Fibroblast of skin of abdomen (primary cell): ENCODE data around the gene GSTT2. TPM values are rescaled to one million over a fixed set of nuclear protein-coding genes. Genes with fewer than 3 reads are reported as not detected.
A peak's percentile ranks its signal among the peaks of the same experiment; 100 is the strongest.
"Not testable (repeated sequence)": the region's sequence is repeated elsewhere in the genome, so short reads cannot be mapped to it uniquely, and the experiment has no call there.

Experiments used
- DNase-seq: peaks from one replicate; pipeline ENCODE4 v3.0.0-alpha.2; 2013
- polyA plus RNA-seq, 2 experiments: library from polyadenylated mRNA; unstranded; fragments of 120-200 nt; gene quantifications; one replicate each; pipeline ENCODE4 v1.2.1, GENCODE V29; 2013; ENCODE audit not compliant: insufficient read length in 2 of 2

The GSTT2 gene
- polyA plus RNA-seq (2013, experiment 1 of 2; ENCODE audit: insufficient read length): 0.27 TPM
- 1.3 TPM for polyA plus RNA-seq (2013, experiment 2 of 2; ENCODE audit: insufficient read length)

DNA sequence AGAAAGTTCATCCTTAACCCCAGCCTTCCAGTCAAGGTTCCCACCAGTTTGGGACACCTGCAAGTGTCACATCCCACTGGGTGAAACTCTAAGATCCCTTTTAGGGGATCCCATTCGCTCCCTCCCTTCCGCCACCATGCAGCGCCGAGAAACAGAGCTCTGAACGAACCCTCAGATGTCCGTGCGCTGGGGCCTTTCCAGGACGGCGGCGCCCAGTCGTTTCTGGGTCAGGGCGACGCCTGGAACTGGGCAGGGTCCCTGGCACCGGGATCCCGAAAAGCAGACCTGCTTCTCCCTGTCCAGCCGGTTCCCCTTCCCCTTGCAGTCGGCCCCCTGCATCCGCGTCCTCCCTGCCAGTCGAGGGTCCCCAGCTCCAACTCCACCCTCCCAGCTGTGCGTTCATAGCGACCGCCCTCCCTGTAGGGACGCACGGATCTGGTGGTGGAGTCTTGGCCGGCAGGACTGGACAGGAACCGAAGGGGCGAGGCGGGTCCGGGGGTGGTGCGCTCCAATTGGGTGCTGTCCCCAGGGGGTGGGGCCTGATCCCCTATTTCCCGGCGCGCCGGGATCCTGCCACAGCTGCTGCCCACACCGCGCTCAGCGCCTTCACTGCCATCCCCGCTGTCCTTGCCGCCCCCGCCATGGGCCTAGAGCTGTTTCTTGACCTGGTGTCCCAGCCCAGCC, at the start of gene GSTT2:
TSS of gene GSTT2 (plus strand) at position 578 of the 684 bp plus-strand sequence.
- not testable (repeated sequence) for DNase-seq

DNA sequence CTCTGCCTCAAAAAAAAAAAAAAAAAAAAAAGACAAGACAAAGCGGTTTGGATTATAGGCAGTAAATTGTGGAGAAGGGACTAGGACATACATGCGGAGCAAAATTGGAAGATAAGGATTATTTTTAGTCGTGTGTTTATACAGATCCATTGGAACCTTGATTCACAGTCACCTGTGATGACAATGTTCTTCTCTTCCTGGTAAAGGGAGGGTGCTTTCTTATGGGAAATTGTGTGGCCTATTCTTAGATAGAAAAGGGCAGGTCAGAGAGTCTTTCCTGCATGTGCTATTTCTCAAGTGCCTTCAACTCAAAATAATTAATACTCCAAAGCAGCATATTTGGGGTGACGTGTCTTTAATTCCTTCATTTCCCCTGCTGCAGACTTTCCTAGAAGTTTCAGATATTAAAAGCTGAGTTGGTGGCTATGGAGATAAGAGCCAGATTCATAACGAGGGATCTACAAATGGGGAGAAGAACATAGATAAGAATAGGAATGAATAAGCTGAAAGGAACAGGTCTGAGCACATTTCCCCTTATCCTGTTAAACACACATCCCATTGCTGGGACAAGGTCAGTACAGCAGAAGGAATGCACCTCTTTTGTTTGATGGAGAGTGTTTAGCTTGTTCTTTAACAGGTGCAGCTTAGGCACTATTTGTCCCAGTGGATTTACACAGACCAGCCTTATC, 41.5 kb upstream of the GSTT2 start:
- no peak for DNase-seq

DNA sequence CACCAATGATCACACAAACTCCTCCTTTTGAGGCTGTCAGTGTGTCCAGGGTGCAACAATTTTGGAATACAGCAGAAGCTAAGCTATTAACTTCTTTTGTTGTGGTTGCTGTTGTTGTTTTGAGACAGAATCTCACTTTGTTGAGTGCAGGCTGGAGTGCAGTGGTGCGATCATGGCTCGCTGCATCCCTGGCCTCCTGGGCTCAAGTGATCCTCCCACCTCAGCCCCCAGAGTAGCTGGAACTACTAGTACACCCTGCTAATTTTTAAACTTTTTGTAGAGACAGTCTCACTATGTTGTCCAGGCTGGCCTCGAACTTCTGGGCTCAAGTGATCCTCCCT, 40.9 kb upstream of the GSTT2 start:
- DNase-seq: no peak

DNA sequence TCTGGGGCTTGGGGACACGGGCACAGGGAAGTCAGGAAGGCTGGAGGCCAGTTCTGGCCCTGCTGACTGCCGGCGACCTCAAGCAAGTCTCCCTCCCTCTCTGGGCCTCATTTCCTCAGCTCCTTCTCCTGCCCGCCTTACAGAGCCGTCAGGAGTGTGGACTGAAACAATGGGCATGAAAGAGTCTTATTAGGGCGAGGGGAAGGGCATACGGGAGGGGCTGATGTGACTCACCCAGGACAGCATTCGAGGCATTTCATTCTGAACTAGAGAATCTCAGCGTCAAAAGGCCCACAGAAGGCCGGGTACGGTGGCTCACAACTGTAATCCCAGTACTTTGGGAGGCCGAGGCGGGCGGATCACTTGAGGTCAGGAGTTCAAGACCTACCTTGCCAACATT, 39.8 kb upstream of the GSTT2 start:
- DNase-seq: not testable (repeated sequence)

DNA sequence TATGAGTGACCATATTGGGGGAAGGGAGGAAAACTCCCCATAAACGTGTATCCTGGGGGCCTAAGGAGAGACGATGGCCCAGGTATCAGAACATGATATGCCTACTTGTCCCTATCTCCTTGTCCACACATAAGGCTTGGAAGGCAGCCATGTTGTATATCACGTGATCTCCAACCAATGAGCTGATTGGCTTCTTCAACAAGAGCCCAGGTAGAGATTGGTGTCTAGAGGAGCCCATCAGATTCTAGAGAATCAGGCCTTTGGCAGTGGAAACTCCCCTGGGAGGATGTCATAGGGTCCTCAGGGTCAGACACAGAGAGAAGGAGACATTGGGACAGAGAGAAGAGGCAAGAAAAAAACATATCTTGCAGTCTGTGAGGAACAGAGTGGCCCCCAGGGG, 32.5 kb upstream of the GSTT2 start:
- DNase-seq: not testable (repeated sequence)

DNA sequence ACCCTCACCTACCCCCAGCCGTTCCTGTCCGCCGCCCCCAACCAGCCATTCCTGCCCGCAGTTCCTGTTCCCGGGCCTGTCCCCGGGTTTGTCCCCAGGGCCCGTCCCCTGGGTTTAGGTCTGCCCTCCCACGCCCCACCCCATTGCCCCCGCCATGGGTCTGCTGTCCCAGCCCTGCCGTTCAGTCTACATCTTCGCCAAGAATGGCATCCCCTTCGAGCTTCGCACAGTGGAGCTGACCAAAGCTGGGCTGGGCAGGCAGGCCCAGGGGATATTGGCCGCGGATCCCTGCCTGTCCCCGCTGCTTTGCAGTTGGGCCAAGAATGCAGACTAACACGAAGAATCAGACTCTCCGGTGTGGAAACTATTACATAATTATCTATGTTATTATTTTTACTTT, 30.2 kb upstream of the GSTT2 start:
- DNase-seq: not testable (repeated sequence)

DNA sequence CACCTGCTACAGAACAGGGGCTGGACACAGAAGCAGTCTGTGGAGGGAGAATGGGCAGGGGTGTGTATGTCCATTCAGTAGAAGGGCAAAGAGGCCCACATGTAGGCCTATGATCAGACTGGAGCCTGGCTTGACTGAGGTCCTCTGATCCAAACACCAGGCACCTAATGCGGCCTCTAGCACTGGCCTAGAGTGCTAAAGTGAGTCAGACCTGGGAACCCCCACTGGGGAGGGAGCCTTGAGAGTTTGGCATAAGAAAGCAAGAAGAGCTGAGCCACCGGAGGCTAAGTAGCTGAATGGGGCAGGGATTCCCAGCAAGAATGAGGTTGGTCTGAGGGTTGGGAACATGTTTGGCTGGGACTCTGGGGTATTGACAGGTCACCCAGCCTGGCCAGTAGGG, 28.6 kb upstream of the GSTT2 start:
- not testable (repeated sequence) for DNase-seq

DNA sequence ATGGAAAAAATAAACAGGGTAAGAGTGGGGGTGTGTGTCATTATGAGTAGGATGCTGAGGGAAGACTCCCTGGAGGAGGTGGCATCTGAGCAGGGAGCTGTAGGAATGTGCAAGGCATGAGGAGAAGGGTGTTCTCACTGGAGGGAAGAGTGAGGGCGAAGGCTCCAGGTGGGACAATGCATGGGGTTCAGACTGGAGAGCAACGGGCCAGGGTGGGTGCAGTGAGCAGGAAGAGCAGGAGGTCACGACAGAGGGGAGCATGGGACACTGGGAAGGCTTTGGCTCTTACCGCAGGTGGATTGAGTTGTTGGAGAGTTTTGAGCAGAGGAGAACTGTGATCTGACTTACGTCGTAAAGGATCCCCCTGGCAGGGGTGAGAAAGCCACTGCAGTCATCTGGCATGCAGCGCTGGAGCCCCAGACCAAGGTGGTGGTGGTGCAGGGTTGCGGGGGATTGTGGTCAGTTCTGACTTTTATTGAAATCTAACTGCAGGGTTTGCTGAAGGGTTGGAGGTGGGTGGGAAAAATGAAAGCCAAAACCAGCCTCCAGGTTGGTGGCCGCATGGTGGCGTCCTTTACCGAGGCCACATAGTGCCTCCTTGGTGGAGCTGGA, 27.0 kb upstream of the GSTT2 start:
- not testable (repeated sequence) for DNase-seq

DNA sequence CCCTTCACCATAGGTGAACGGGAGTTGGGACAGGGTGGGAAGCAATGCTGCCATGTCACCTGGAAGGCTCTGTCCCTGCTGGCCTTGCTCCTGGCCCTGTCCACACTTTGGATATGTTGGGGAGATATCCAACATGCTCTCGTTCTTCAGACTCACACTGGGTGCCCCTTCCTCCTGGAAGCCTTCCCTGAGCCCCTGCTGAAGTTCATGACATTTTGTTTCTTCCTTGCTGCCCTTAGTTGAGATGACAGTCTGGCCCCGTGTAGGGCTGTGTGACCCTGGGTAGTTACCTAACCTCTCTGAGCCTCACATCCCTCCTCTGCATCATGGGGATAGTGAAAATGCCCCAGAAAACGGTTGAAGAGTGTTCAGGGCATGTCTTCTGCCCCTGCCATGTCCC, 26.4 kb upstream of the GSTT2 start:
- not testable (repeated sequence) for DNase-seq

DNA sequence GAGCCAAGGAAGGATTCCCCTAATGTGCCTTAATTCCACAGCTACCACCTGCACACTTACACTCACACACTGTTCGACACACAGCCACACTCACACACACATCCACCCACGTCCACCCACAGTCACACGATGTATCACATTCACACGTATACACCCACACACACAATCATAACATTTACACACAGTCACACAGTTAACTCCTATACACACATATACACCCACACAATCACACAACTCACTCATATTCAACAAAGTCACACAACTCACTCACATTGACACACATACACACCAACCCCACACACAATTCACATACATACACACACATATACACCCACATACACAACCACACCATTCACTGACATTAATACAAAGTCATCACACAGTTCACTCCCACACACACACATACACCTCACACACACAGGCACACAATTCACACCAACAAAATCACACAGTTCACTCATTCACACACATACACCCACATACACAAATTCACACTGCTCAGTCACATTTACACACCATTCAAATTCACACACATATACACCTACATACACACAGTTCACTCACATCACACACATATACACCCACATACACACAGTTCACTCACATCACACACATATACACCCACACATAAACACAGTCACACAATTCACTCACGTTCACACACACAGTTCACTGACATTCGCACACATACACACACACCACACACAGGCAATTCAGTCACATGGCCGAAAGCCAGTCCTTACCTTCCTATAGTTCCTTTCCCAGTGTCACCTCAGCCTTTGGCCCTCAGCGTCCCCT, 25.5 kb upstream of the GSTT2 start:
- DNase-seq: not testable (repeated sequence)

DNA sequence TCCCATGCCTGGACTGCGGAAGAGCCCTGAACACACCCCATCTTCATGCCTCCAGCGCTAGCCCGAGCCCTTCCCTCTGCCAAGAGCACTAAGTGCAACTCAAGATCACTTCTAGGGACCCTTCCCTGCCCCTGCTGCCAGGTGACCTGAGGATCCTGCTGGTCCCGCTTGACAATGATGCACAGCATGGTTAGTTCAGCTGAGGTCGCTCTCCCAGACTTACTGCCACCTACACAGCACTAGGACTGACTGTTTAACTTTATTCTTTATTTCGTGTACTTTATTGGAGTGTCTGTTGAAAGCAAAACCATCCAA, 25.0 kb upstream of the GSTT2 start:
- not testable (repeated sequence) for DNase-seq

DNA sequence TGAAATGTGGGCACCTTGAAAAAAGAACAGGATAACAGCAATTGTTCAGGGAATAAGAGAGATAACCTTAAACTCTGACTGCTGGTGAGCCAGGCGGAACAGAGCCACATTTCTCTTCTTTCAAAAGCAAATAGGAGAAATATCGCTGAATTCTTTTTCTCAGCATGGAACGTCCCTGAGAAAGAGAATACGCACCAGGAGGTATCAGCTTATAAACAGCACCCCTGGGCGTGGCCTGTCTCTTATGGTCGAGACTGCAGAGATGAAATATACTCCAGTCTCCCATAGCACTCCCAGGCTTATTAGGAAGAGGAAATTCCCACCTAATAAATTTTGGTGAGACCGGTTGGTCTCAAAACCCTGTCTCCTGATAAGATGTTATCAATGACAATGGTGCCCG, 24.0 kb upstream of the GSTT2 start:
- DNase-seq: not testable (repeated sequence)

DNA sequence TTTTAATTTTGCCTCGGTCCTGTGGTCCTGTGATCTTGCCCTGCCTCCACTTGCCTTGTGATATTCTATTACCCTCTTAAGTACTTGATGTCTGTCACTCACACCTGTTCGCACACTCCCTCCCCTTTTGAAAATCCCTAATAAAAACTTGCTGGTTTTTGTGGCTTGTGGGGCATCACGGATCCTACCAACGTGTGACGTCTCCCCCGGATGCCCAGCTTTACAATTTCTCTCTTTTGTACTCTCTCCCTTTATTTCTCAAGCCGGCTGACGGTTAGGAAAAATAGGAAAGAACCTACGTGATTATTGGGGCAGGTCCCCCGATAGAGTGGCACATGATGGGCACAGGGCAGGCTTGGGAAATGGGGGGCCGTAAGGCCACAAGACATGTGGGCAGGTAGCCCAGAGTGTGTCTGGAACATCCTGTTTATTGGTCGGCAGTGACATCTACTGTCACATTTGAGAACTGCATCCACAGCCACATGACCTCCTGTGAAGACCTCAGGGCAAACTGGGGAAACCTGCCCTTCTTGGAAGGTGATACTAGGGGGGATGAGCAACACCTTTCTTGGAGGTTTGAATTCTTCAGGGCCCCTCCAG, 23.5 kb upstream of the GSTT2 start:
- peak; percentile 58 for DNase-seq

DNA sequence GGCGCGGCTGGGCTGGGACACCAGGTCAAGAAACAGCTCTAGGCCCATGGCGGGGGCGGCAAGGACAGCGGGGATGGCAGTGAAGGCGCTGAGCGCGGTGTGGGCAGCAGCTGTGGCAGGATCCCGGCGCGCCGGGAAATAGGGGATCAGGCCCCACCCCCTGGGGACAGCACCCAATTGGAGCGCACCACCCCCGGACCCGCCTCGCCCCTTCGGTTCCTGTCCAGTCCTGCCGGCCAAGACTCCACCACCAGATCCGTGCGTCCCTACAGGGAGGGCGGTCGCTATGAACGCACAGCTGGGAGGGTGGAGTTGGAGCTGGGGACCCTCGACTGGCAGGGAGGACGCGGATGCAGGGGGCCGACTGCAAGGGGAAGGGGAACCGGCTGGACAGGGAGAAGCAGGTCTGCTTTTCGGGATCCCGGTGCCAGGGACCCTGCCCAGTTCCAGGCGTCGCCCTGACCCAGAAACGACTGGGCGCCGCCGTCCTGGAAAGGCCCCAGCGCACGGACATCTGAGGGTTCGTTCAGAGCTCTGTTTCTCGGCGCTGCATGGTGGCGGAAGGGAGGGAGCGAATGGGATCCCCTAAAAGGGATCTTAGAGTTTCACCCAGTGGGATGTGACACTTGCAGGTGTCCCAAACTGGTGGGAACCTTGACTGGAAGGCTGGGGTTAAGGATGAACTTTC, 18.7 kb upstream of the GSTT2 start, which contains the start of gene GSTT2B:
TSS of gene GSTT2B (minus strand) at position 112 of the 688 bp plus-strand sequence. CDS start at position 48, 64 bp downstream.
- not testable (repeated sequence) for DNase-seq

DNA sequence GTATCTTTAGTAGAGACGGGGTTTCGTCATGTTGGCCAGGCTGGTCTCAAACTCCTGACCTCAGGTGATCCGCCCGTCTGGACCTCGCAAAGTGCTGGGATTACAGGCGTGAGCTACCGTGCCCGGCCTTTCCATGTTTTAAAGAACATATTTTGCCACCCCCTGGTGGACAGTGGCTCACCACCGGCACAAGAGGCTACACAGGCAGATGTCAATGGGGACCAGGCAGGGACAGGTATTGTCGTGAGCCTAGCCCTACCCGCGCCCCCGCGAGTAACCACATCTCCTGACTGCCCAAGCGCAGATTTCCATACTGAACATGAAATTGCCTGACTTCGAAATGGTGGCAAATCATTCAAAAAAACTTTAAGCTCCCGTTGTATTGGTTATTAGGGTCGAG, 13.8 kb upstream of the GSTT2 start:
- not testable (repeated sequence) for DNase-seq

DNA sequence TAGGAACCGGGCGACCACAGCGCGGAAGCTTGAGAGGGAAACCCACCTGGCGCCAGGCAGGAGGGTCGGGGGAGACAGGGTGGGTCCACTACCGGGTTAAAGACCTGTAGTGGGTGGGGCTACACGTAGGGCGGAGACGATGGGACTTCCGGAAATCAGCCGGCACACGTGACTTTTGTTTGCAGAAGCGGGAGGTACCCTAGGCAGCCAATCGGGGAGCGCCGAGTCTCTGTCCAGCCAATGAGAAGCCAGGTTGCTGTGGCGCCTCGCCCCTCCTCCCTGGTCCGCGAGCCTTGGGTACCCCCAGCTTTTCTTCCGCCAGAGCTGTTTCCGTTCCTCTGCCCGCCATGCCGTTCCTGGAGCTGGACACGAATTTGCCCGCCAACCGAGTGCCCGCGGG, 13.4 kb upstream of the GSTT2 start, which contains the start of gene DDTL:
TSS of gene DDTL (plus strand) at position 321 of the 400 bp plus-strand sequence. CDS start at position 348, 27 bp downstream.
- not testable (repeated sequence) for DNase-seq

DNA sequence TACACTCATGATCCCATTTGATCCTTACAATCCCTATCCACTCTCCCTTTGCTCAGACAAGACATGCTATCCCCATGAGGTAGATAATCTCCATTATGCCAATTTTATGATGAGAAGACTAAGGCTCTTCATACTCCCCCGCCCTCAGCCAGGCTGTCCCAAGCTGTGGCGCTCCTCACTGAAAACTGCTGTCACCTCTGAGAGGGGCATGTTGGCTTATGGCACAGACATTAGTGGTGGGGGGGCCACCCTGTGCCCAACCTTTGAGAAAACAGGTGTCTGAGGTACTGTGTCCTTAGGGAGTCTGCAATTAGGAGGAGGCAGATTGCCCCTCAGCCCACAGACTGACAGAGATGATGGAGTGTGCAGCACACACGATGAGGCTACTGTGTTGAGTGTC, 10.9 kb upstream of the GSTT2 start:
- DNase-seq: no peak

DNA sequence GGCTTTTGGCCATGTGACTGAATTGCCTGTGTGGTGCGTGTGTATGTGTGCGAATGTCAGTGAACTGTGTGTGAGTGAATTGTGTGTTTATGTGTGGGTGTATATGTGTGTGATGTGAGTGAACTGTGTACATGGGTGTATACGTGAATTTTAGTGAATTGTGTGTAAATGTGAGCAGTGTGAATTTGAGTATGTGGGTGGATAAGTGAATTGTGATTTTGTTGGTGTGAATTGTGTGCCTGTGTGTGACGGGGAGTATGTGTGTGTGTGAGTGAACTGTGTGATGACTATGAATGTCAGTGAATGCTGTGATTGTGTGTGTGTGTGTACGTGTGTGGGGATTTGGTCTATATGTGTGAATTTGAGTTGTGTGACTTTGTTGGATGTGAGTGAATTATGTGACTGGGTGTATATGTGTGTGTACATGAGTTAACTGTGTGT, 9.7 kb upstream of the GSTT2 start:
- DNase-seq: no peak

DNA sequence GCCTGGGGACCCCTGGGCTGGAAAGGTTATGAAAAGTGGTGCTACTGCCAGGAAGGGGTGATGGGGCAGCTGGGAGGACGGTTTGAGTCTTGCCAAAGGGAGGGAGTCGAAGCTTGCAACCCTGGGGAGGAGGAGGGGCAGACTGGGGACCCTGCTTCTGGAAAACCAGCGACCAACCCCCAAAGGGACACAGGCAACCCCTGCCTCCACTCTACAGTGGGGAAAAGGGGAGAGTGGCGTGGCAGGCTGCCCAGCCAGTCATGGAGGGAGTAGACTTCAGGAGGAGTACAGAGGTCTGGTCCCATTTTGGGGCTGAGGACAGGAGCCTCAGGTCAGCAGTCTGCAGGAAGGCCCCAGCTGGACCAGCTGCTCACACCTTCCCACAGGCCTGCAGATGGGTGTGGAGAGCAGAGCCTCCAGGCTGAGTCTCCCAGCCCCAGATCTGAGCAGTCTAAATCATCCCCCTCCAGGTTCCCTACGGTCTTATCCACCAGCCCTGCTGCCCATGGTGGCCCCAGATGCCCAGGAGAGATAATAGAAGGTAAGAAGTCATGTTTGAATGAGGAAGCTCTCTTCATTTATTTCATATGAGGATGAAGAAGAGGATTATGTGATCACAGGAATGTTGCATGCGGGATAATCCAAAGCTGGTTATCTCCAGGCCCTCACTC, 9.0 kb upstream of the GSTT2 start:
- no peak for DNase-seq

DNA sequence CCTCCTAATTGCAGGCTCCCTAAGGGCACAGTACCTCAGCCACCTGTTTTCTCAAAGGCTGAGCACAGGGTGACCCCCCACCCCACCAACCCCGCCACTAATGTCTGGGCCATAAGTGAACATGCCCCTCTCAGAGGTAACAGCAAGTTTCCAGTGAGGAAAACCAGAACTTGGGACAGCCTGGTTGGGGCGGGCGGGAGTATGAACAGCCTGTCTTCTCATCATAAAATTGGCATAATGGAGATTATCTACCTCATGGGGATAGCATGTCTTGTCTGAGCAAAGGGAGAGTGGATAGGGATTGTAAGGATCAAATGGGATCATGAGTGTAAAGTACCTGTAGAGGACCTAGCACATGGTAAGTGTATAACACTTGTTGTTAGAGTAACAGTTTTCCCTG, 8.0 kb upstream of the GSTT2 start:
- not testable (repeated sequence) for DNase-seq

DNA sequence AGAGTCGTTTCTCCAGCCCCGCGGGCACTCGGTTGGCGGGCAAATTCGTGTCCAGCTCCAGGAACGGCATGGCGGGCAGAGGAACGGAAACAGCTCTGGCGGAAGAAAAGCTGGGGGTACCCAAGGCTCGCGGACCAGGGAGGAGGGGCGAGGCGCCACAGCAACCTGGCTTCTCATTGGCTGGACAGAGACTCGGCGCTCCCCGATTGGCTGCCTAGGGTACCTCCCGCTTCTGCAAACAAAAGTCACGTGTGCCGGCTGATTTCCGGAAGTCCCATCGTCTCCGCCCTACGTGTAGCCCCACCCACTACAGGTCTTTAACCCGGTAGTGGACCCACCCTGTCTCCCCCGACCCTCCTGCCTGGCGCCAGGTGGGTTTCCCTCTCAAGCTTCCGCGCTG, 5.6 kb upstream of the GSTT2 start, which contains the start of gene DDT:
TSS of gene DDT (minus strand) at position 97 of the 400 bp plus-strand sequence. CDS start at position 70, 27 bp downstream.
- not testable (repeated sequence) for DNase-seq
